NT2/D1 (cell line): ENCODE results near the gene MBP.

Experiments used
- DNase-seq: peaks from one replicate; pipeline ENCODE4 v3.0.0-alpha.2; 2011; ENCODE audit warnings: low read depth, low spot score
- H3K27me3 ChIP-seq: 2 replicates; pipeline ENCODE4 v1.6.0; 2011; ENCODE audit warnings: mild to moderate bottlenecking; ENCODE audit not compliant: insufficient read length, insufficient read depth
- H3K36me3 ChIP-seq: 2 replicates; pipeline ENCODE4 v1.6.1; 2011; ENCODE audit warnings: mild to moderate bottlenecking, low read length, mixed read lengths; ENCODE audit not compliant: insufficient read depth, insufficient read length
- H3K4me1 ChIP-seq: 2 replicates; pipeline ENCODE4 v1.5.1; 2011; ENCODE audit not compliant: insufficient read depth, insufficient read length
- H3K4me3 ChIP-seq: 2 replicates; pipeline ENCODE4 v1.5.1; 2011; ENCODE audit warnings: low read depth; ENCODE audit not compliant: insufficient read length
- H3K9ac ChIP-seq: 2 replicates; pipeline ENCODE4 v1.6.0; 2011; ENCODE audit warnings: low read depth; ENCODE audit not compliant: insufficient read length
- H3K9me3 ChIP-seq: 2 replicates; pipeline ENCODE4 v1.5.1; 2011; ENCODE audit warnings: mild to moderate bottlenecking, low read length; ENCODE audit not compliant: insufficient read depth
- SUZ12 ChIP-seq: IDR thresholded peaks from 2 replicates; pipeline ENCODE4 v1.6.1; 2011; ENCODE audit not compliant: insufficient read length, insufficient read depth; ENCODE audit errors: extremely low read depth
- YY1 ChIP-seq: IDR thresholded peaks from 2 replicates; pipeline ENCODE4 v1.6.1; 2011; ENCODE audit not compliant: insufficient read length, insufficient read depth
- ZNF274 ChIP-seq: IDR thresholded peaks from 2 replicates; pipeline ENCODE4 v1.6.1; 2011; ENCODE audit warnings: mild to moderate bottlenecking, low read depth, low read length

Gene MBP

GRCh38 chr18:76978616-76979015, 154.0 kb downstream of the MBP start:
- Histone ChIP-seq H3K4me1 (peaks cover 5% of the 10 kb centered on the region), H3K4me3 (no peak overlapping the region), H3K9me3 (no peaks in the 10 kb centered on the region), H3K27me3 (no peaks in the 10 kb centered on the region), H3K9ac (no peak overlapping the region), H3K36me3 (no peaks in the 10 kb centered on the region)
- DNase-seq: no peak
- no peak for TF ChIP-seq YY1
- TF ChIP-seq ZNF274: no peak
- TF ChIP-seq SUZ12: no peak

- no peak for DNase-seq
- no peaks in the 10 kb centered on the region for H3K27me3 ChIP-seq
- H3K36me3 ChIP-seq: no peaks in the 10 kb centered on the region
- H3K4me3 ChIP-seq: no peak overlapping the region
- TF ChIP-seq ZNF274: no peak
- TF ChIP-seq SUZ12: no peak
- TF ChIP-seq YY1: no peak
- peaks cover 5% of the 10 kb centered on the region for H3K4me1 ChIP-seq
- no peaks in the 10 kb centered on the region for H3K9me3 ChIP-seq
- H3K9ac ChIP-seq: no peak overlapping the region
Observed at GRCh38 chr18:76977684-76978232, 154.8 kb downstream of the MBP start.

GRCh38 chr18:76977108-76977621, 155.4 kb downstream of the MBP start:
- TF ChIP-seq SUZ12: no peak
- TF ChIP-seq YY1: no peak
- TF ChIP-seq ZNF274: no peak
- peaks cover 5% of the 10 kb centered on the region for H3K4me1 ChIP-seq

GRCh38 chr18:76975577-76976110, 156.9 kb downstream of the MBP start:
- Histone ChIP-seq H3K4me1 (peaks cover 3% of the 10 kb centered on the region), H3K4me3 (no peak overlapping the region), H3K36me3 (no peaks in the 10 kb centered on the region), H3K9ac (no peak overlapping the region), H3K27me3 (no peaks in the 10 kb centered on the region), H3K9me3 (no peaks in the 10 kb centered on the region)
- TF ChIP-seq YY1 (no peak), ZNF274 (no peak), SUZ12 (no peak)
- no peak for DNase-seq

More at GRCh38 chr18:76977108-76977621, 155.4 kb downstream of the MBP start:
- Histone ChIP-seq H3K27me3 (no peaks in the 10 kb centered on the region), H3K9ac (no peak overlapping the region), H3K36me3 (no peaks in the 10 kb centered on the region), H3K4me3 (no peak overlapping the region), H3K9me3 (no peaks in the 10 kb centered on the region)
- no peak for DNase-seq

GRCh38 chr18:76974386-76974785, 158.2 kb downstream of the MBP start:
- Histone ChIP-seq H3K4me3 (no peak overlapping the region), H3K36me3 (no peaks in the 10 kb centered on the region), H3K27me3 (no peaks in the 10 kb centered on the region), H3K9ac (no peak overlapping the region), H3K4me1 (no peaks in the 10 kb centered on the region), H3K9me3 (no peaks in the 10 kb centered on the region)
- no peak for DNase-seq
- TF ChIP-seq YY1: no peak
- TF ChIP-seq SUZ12: no peak
- no peak for TF ChIP-seq ZNF274

- Histone ChIP-seq H3K36me3 (no peaks in the 10 kb centered on the region), H3K9ac (no peak overlapping the region), H3K4me1 (no peaks in the 10 kb centered on the region), H3K27me3 (no peaks in the 10 kb centered on the region), H3K9me3 (no peaks in the 10 kb centered on the region), H3K4me3 (no peak overlapping the region)
- TF ChIP-seq ZNF274: no peak
- no peak for TF ChIP-seq SUZ12
- no peak for TF ChIP-seq YY1
- DNase-seq: no peak
Observed at GRCh38 chr18:76973520-76974266, 158.9 kb downstream of the MBP start.
